GM18526 (cell line): ENCODE measurements around the gene TMEM231.
A peak's percentile ranks its signal among the peaks of the same experiment; 100 is the strongest.

Experiments
- POLR2A ChIP-seq: IDR thresholded peaks from 3 replicates; pipeline ENCODE4 v1.6.1; 2011; ENCODE audit not compliant: insufficient read length; ENCODE audit errors: extremely low read depth

Gene TMEM231, protein sequence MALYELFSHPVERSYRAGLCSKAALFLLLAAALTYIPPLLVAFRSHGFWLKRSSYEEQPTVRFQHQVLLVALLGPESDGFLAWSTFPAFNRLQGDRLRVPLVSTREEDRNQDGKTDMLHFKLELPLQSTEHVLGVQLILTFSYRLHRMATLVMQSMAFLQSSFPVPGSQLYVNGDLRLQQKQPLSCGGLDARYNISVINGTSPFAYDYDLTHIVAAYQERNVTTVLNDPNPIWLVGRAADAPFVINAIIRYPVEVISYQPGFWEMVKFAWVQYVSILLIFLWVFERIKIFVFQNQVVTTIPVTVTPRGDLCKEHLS

DNA sequence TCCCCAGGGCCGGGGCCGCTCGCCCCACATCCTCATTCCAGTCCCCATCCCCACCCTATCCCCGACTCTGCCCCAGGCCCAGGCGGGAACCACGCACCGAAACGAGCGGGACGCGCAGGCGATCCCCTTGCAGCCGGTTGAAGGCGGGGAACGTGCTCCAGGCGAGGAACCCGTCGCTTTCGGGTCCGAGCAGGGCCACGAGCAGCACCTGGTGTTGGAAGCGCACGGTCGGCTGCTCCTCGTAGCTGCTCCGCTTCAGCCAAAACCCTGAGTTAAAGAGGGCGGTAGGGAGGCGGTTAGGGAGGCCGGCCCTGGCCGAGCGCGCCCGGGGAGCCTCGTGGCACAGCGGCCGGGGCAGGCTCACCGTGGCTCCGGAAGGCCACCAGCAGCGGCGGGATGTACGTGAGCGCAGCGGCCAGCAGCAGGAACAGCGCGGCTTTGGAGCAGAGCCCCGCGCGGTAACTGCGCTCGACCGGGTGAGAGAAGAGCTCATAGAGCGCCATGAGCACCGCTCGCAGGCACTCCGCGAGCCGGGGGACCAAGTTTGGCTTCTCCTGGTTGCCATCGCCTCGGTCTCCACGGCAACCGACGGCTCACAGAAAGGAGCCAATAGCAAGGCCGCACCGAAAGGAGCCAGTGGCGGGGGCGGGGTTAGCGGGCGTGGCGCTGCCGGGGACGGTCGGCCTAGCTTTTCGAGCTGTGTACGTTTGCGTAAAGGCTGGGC is at the start of gene TMEM231:
Gene TMEM231 (minus strand): TSS at position 546 of the 724 bp plus-strand sequence. CDS start 43 bp downstream, at position 503.
- TF ChIP-seq POLR2A: peak; percentile 40

- no peak for TF ChIP-seq POLR2A
These were observed 47.2 kb upstream of the TMEM231 start for GRCh38 chr16:75603241-75603640.

- TF ChIP-seq POLR2A: no peak
These were observed 43.6 kb upstream of the TMEM231 start for GRCh38 chr16:75599452-75600277.

- no peak for TF ChIP-seq POLR2A
These were observed 38.1 kb upstream of the TMEM231 start for GRCh38 chr16:75593825-75594820.

- no peak for TF ChIP-seq POLR2A
These were observed 37.3 kb upstream of the TMEM231 start for GRCh38 chr16:75593308-75593707.

GRCh38 chr16:75590920-75591843 is 35.1 kb upstream of the TMEM231 start:
- TF ChIP-seq POLR2A: no peak

DNA sequence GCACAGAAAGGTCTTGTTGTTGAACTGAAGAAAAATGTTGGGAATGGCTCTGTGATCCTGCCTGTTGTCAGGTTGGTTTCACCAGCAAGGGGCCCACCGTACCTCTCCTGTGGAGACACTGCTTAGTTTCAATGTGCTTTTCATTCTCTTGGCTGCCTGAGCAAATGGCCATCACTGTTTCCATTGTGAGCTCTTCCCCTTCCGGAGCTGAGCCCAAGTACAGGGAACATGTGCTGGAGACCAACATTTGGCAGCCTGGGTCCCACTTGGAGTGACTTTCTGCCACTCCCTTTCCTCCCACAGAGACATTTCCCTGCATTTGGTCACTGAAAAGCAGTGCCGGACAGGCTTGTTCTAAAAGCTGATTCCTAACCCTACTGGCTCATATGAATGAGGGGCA is 33.3 kb upstream of the TMEM231 start:
- TF ChIP-seq POLR2A: no peak

DNA sequence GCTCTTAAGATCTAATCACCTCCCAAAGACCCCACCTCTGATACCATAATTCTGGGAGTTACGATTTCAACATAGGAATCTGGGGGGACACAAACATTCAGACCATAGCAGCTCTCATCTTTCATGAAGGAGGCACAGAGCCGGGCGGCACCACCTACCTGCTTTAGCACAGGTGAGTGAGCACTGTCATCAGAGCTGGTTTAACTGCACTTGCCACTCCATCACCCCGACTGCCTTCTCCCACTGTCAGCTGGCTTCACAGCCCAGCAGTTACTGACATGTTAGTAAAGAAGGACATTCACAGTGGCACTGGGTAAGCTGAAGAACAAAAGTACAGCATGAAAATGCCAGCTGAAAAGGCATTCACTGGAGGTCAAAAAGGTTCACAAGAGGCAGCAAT is 32.7 kb upstream of the TMEM231 start:
- no peak for TF ChIP-seq POLR2A

DNA sequence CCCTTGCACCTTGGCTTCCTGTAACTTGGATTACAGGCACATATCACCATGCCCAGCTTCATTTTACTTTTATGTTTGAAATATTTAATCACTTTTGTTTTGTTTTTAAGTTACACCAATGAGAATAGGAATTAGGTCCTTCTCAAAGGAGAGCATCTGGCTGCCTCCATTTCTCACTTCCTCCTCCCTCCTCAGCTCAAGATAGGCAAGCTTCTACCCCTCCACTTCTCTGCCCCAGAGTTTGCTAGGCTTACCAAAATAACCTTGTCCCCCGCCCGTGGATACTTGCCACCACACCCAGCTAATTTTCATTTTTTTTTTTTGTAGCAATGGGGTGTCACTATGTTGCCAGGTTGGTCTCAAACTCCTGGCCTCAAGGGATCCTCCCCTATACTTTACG is 28.1 kb upstream of the TMEM231 start:
- no peak for TF ChIP-seq POLR2A

DNA sequence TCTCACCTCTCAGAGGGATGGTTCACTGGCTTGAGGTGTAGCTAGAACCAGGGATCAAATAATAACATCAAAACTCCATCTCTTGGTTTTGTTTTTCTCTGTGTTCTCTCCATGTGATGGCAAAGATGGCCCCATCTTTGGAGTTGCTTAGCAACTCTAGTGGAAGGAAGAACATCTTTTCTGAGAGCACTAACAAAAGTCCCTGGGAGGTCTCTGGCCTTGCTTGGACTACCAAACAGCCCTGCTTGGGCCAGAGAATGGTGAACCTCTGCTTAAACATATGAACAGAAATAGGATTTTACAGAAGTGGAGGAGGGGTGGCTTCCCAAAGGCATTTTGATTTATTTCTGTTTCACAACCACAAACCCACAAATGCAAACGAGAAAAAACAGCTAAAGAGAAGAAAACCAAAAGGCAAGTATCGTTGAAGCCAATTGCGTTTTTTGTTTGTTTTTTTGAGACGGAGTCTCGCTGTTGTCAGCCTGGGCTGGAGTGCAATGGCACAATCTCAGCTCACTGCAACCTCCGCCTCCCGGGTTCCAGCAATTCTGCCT is 23.3 kb upstream of the TMEM231 start:
- no peak for TF ChIP-seq POLR2A

- TF ChIP-seq POLR2A: no peak
These were observed 22.7 kb upstream of the TMEM231 start for GRCh38 chr16:75578725-75579124.

GRCh38 chr16:75578212-75578611 is 22.2 kb upstream of the TMEM231 start:
- TF ChIP-seq POLR2A: no peak

DNA sequence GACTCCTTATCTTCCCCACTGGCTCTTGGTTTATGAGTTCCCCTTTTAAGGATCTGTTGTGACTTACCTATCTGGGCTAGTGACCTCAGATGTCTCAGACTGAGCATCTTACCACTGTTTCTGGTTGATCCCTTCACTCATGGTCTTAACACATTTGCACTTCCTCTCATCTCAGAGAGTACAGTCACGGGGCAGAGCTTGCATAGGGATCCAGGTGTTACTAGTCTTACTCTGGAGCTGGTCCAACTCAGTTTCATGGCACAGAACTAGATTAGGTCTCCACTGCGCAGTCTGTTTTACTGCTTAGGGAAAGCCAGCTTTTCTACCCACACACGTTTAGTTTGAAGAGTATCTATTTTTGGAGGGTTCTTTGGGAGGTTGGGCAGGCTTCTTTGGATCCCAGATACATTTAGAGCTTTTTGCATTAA is 20.3 kb upstream of the TMEM231 start:
- no peak for TF ChIP-seq POLR2A
